ENCODE measurements around the gene CAPN11. TPM values are rescaled to one million over a fixed set of nuclear protein-coding genes. Genes with fewer than 3 reads are reported as not detected.
A peak's percentile ranks its signal among the peaks of the same experiment; 100 is the strongest.
"Not testable (repeated sequence)": the region's sequence is repeated elsewhere in the genome, so short reads cannot be mapped to it uniquely, and the experiment has no call there.

The CAPN11 gene
- total RNA-seq, 2 donors from 2014 or later: 0.39 TPM; not detected in 1

DNA sequence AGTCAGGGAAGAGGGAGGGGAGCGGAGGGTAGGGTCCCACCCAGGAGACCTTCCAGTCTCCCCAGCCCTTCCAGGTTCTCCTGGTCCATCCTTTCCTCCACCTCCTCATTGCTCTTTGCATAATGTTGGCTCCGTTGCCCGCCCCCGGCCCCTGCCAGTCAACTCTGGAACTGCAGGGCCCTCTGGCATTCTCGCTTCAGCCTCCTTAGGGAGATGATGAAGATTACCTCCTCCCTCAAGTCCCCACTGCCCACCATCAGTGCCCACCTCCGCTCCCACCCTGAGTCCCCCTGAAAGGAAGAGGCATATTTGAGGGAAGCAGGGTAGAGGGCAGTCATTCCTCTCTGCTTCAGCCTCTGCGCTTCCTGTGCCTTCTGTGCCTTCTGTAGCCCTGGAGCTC lies 22.7 kb upstream of the CAPN11 start:
- peaks cover 0 to 7% of the 10 kb centered on the region in 2 donors for H3K36me3 Mint-ChIP-seq (ENCODE audit: insufficient read depth in 2 of 2)
- no peak overlapping the region for H3K27ac Mint-ChIP-seq
- peaks cover 15% of the 10 kb centered on the region for H3K4me1 Mint-ChIP-seq (ENCODE audit: low read depth)
- no peak for DNase-seq
- no peaks in the 10 kb centered on the region for H3K27me3 Mint-ChIP-seq (ENCODE audit: low read depth)
- H3K9me3 Mint-ChIP-seq: no peaks in the 10 kb centered on the region
- H3K4me3 Mint-ChIP-seq: no peak overlapping the region
- no peak for ATAC-seq (replicated peaks in 1 of 2)

DNA sequence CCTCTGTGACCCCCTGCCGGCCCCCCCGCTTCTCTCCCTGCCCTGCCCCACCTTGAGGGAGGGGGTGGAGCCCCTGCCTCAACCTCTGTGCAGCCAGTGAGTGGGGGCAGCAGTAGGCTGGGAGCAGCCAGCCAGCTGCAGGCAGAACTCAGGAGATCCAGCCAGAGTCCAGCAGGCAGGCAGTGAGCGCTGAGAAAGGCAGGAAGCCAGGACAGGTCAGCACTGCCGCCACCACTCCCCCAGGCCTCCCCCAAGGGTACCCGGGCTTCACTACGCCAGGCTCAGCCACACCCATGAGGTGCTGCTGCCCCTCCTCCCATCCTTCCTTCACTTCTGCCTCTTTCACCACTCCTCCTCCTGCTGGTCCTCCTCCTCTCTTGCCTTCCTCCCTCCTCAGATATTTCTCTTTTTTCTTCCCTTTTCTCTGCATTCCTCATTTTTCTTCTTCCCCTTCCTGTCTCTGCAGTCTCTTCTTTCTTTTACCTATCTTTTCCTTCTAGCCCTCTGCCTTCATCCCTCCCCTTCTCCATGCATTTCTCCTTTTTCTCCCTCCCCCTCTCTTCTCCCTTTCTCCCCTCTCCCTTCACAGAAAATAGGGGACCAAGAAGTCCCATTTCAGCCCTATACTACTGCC lies 19.8 kb upstream of the CAPN11 start:
- peaks cover 3% of the 10 kb centered on the region for H3K4me1 Mint-ChIP-seq (ENCODE audit: low read depth)
- H3K27ac Mint-ChIP-seq: no peak overlapping the region
- peaks cover 0 to 7% of the 10 kb centered on the region in 2 donors for H3K36me3 Mint-ChIP-seq (ENCODE audit: insufficient read depth in 2 of 2)
- no peaks in the 10 kb centered on the region for H3K9me3 Mint-ChIP-seq
- ATAC-seq (replicated peaks in 1 of 2) (no peak), DNase-seq (no peak)
- no peaks in the 10 kb centered on the region for H3K27me3 Mint-ChIP-seq (ENCODE audit: low read depth)
- no peak overlapping the region for H3K4me3 Mint-ChIP-seq

DNA sequence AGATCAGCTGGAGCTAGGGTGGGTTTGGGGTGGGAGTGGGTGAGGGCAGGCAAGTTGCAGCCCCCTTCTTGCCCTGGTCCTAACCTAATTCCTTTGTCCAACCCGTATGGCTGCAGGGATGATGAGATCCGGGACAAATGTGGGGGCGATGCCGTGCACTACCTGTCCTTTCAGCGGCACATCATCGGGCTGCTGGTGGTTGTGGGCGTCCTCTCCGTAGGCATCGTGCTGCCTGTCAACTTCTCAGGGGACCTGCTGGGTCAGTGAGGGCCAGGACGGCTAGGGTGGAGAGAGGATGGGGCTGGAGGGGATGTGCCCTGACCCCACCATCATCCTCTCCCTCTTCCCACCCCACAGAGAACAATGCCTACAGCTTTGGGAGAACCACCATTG lies 19.3 kb upstream of the CAPN11 start:
- H3K4me1 Mint-ChIP-seq (ENCODE audit: low read depth): no peaks in the 10 kb centered on the region
- no peaks in the 10 kb centered on the region for H3K27me3 Mint-ChIP-seq (ENCODE audit: low read depth)
- ATAC-seq (replicated peaks in 1 of 2) (no peak), DNase-seq (no peak)
- peaks cover 0 to 7% of the 10 kb centered on the region in 2 donors for H3K36me3 Mint-ChIP-seq (ENCODE audit: insufficient read depth in 2 of 2)
- H3K4me3 Mint-ChIP-seq: no peak overlapping the region
- no peaks in the 10 kb centered on the region for H3K9me3 Mint-ChIP-seq
- no peak overlapping the region for H3K27ac Mint-ChIP-seq

DNA sequence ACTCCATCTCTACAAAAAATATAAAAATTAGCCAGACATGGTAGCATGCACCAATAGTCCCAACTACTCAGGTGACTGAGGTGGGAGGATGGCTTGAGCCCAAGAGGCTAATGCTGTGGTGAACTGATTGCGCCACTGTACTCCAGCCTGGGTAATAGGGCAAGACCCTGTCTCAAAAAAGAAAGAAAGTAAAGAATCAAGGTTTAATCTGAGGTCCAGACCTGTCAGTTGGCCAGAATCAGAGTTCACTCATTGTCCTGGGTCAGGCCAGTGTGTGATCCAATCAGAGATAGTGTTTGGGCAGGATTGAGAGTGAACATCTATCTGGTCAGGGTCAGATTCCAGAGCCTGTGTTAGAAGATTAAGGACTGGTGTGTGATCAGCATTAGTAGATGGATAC lies 15.8 kb upstream of the CAPN11 start:
- Mint-ChIP-seq H3K9me3 (no peaks in the 10 kb centered on the region), H3K4me1 (ENCODE audit: low read depth) (no peaks in the 10 kb centered on the region), H3K4me3 (no peak overlapping the region), H3K27me3 (ENCODE audit: low read depth) (no peaks in the 10 kb centered on the region), H3K27ac (no peak overlapping the region), H3K36me3 (ENCODE audit: insufficient read depth in 2 of 2) (peaks cover 0 to 4% of the 10 kb centered on the region in 2 donors)
- ATAC-seq (replicated peaks in 1 of 2) (no peak), DNase-seq (no peak)

DNA sequence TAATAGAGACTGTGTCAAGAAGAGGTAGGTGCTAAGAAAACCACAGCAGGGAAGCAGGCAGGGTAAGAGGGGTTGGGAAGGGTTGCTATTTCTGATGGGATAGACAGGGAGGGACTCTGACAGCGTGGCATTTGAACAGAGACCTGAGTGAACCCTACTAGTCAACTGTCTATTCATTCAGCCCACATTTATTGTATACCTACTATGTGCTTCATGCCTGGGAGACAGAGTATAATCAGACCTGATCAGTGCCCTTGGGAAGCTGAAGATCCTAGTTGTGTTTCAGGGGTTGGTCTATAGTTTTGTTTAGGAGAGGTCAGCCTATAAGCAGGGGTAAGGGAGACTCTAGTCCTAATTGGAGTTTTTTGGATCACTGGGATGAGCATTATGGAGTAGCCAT lies 14.9 kb upstream of the CAPN11 start:
- H3K36me3 Mint-ChIP-seq (ENCODE audit: insufficient read depth in 2 of 2): peaks cover 0 to 4% of the 10 kb centered on the region in 2 donors
- DNase-seq (no peak), ATAC-seq (replicated peaks in 1 of 2) (no peak)
- H3K9me3 Mint-ChIP-seq: no peaks in the 10 kb centered on the region
- H3K4me3 Mint-ChIP-seq: no peak overlapping the region
- no peaks in the 10 kb centered on the region for H3K27me3 Mint-ChIP-seq (ENCODE audit: low read depth)
- H3K4me1 Mint-ChIP-seq (ENCODE audit: low read depth): no peaks in the 10 kb centered on the region
- H3K27ac Mint-ChIP-seq: no peak overlapping the region

DNA sequence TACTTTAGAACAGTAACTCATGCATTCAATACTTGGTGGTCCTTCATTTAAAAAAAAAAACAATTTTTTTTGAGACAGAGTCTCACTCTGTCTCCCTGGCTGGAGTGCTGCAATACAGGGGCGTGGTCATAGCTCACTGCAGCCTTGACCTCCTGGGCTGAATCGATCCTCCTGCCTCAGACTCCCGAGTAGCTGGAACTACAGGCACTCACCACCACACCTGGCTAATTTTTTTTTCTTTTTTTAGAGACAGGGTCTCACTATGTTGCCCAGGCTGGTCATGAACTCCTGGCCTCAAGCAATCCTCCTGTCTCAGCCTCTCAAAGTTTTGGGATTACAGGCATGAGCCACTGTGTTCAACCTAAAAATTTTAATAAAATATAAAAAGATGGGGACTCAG lies 14.1 kb upstream of the CAPN11 start:
- not testable (repeated sequence) for H3K4me3 Mint-ChIP-seq; H3K27me3 Mint-ChIP-seq (ENCODE audit: low read depth); ATAC-seq (replicated peaks in 1 of 2); H3K4me1 Mint-ChIP-seq (ENCODE audit: low read depth); DNase-seq; H3K9me3 Mint-ChIP-seq; H3K36me3 Mint-ChIP-seq (ENCODE audit: insufficient read depth in 2 of 2); H3K27ac Mint-ChIP-seq

DNA sequence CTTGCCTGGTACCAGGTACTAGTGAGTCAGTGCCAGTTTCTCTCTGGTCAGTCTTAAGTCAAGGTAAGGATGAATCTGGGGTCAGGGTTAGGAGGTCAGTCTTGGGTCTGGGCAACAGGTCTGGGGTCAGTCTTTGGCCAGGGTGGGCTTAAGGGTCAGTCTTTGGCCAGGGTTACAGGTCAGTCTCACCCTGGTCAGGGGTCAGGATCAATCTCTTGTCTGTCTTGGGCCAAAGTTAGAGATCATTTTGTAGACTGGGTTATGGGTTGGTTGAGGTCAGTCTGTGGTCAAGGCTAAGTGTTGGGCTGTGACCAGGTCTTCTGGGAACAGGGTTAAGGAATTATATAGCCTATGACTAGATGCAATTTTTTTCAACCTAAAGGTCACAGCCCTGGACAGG lies 12.8 kb upstream of the CAPN11 start:
- DNase-seq: no peak
- Mint-ChIP-seq H3K4me1 (ENCODE audit: low read depth) (peaks cover 5% of the 10 kb centered on the region), H3K4me3 (no peak overlapping the region), H3K36me3 (ENCODE audit: insufficient read depth in 2 of 2) (peaks cover 0 to 2% of the 10 kb centered on the region in 2 donors), H3K27ac (no peak overlapping the region), H3K27me3 (ENCODE audit: low read depth) (no peaks in the 10 kb centered on the region), H3K9me3 (no peaks in the 10 kb centered on the region)
- no peak for ATAC-seq (replicated peaks in 1 of 2)

DNA sequence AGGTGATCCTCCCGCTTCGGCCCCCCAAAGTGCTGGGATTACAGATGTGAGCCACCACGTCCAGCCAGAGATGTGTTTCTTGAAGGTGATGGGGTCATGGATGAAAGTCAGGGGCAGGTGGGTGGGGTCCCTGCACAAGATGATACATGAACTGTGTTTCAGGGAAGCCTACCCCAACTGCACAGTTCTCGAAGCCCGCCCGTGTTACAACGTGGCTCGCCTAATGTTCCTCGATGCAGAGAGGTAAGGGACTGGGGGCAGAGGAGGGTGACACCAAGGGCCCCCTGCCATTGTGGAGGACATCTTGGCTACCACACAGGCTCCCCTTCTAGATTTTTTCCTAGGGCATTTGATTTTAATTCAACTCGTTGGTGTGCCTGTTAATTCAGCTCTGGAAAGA lies 11.9 kb upstream of the CAPN11 start:
- Mint-ChIP-seq H3K9me3 (no peaks in the 10 kb centered on the region), H3K27ac (no peak overlapping the region), H3K4me3 (no peak overlapping the region), H3K36me3 (ENCODE audit: insufficient read depth in 2 of 2) (peaks cover 0 to 2% of the 10 kb centered on the region in 2 donors), H3K4me1 (ENCODE audit: low read depth) (peaks cover 11% of the 10 kb centered on the region), H3K27me3 (ENCODE audit: low read depth) (no peaks in the 10 kb centered on the region)
- no peak for DNase-seq
- no peak for ATAC-seq (replicated peaks in 1 of 2)

DNA sequence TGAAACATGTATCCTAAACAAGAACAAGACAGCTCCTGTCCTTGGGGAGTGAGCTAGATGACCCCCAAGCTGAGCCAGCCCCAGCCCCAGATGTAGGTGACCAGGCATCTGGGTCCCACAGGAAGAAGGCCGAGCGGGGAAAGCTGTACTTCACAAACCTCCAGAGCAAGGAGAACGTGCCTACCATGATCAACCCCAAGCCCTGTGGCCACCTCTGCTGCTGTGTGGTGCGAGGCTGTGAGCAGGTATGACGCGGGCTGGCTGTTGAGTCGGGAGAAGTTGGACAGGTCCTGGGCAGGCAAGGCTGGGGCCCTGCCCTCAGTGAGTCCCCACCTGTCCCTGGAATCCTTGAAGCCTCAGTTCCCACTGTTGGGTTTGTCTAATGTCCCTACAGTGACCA lies 11.4 kb upstream of the CAPN11 start:
- Mint-ChIP-seq H3K36me3 (ENCODE audit: insufficient read depth in 2 of 2) (peaks cover 0 to 2% of the 10 kb centered on the region in 2 donors), H3K4me1 (ENCODE audit: low read depth) (peaks cover 12% of the 10 kb centered on the region), H3K4me3 (no peak overlapping the region), H3K27ac (no peak overlapping the region), H3K9me3 (no peaks in the 10 kb centered on the region), H3K27me3 (ENCODE audit: low read depth) (no peaks in the 10 kb centered on the region)
- DNase-seq (no peak), ATAC-seq (replicated peaks in 1 of 2) (no peak)

DNA sequence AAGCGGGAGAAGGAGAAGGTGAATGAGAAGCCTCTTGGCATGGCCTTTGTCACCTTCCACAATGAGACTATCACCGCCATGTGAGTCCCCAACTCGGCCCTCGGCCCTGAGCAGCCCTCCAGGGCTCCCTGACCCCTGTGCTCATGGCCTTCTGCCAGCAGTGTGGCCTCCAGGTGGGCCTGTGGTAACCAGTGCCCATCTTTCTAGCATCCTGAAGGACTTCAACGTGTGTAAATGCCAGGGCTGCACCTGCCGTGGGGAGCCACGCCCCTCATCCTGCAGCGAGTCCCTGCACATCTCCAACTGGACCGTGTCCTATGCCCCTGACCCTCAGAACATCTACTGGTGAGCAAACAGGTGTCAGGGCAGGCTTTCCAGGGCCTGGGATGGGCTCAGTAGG lies 10.3 kb upstream of the CAPN11 start:
- Mint-ChIP-seq H3K27ac (no peak overlapping the region), H3K4me3 (no peak overlapping the region), H3K27me3 (ENCODE audit: low read depth) (no peaks in the 10 kb centered on the region), H3K9me3 (no peaks in the 10 kb centered on the region), H3K4me1 (ENCODE audit: low read depth) (peaks cover 12% of the 10 kb centered on the region), H3K36me3 (ENCODE audit: insufficient read depth in 2 of 2) (peaks cover 0 to 2% of the 10 kb centered on the region in 2 donors)
- ATAC-seq (replicated peaks in 1 of 2) (no peak), DNase-seq (no peak)

DNA sequence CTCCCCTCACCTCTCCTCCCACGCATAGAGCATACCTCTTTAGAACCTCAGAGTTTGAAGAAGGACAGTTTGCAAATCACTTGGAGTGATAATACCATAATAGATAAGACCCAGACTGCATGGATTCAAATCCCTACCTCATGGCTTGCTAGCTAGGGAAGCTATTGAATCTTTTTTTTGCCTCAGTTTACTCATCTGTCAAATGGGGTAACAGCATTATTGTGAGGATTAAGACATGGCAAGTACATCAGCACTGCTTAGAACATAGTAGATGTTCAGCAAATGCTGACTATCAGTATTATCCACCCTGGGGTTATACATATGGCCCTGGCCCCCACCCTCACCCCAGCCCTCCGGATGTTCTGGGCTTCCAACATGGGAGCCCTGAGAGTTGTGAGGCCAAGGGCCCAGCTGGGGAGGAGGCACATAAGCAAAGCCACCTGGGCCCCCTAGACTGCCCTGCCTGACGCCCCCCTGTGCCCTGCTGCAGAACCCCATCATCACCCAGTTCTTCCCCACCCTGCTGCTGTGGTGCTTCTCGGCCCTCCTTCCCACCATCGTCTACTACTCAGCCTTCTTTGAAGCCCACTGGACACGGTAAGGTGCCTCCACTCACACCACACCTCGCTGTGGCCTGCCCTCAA lies 9.1 kb upstream of the CAPN11 start:
- Mint-ChIP-seq H3K36me3 (ENCODE audit: insufficient read depth in 2 of 2) (peaks cover 0 to 2% of the 10 kb centered on the region in 2 donors), H3K4me3 (no peak overlapping the region), H3K27ac (no peak overlapping the region), H3K27me3 (ENCODE audit: low read depth) (no peaks in the 10 kb centered on the region), H3K9me3 (no peaks in the 10 kb centered on the region), H3K4me1 (ENCODE audit: low read depth) (peaks cover 12% of the 10 kb centered on the region)
- no peak for ATAC-seq (replicated peaks in 1 of 2)
- DNase-seq: no peak

DNA sequence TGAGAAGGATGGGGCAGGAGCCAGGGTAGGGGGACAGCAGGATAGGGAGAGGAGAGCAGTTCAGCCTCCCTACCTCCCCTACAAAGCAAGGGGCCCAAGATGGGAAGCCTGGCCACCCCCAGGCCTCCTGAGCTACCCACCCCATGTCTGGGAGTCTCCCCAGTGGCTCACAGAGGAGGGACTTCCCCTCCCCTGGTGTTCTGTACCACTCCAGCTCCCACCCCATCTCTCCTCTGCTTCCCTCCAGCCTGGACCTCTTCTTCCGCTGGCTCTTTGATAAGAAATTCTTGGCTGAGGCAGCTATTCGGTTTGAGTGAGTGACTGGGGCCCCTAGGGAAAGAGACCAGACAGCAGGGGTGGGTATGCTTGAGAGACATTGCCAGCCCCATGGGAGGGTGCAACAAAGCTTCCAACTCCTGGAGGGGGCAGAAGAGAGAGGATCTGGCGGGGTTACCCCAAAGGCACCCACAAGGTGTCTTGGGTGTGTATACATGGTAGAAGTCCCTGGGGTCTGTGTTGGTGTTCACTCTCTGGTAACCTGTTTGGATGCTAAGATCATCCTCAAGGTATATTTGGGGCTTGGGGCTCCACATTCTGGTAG lies 8.2 kb upstream of the CAPN11 start:
- H3K27ac Mint-ChIP-seq: no peak overlapping the region

DNA sequence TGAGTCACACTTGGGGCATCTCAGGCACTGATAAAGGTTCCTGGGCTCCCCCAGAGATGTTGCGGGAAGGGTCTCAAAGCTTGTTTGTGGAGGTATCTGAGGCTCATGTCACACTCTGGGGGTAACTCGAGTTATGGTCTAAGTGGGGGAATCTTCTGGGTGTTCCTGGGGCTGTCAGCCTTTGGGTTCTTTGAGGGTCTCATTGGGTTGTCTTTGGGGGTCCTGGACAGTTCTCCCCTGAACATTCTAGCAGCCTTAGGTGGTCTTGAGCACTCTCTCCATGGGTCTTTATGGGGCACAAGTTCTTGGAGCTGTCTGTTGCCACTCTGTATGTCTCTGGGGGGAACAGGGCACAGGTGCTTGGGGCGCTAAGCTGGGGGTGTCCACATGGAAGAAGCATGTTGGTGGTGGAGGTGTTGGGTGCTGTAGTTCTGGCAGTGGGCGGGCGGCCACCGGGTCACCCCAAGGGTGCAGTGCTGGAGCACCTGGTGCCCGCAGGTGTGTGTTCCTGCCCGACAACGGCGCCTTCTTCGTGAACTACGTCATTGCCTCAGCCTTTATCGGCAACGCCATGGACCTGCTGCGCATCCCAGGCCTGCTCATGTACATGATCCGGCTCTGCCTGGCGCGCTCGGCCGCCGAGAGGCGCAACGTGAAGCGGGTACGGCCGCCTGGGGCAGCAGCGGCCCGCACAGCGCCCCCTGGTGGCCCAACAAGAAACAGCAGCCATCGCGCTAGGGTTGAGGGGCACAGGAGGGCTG lies 7.1 kb upstream of the CAPN11 start:
- DNase-seq: peak; percentile 84 to 88
- no peak overlapping the region for H3K27ac Mint-ChIP-seq
- ATAC-seq (replicated peaks in 1 of 2): peak; percentile 88 to 92
- peaks cover 0 to 2% of the 10 kb centered on the region in 2 donors for H3K36me3 Mint-ChIP-seq (ENCODE audit: insufficient read depth in 2 of 2)
- no peaks in the 10 kb centered on the region for H3K27me3 Mint-ChIP-seq (ENCODE audit: low read depth)
- no peaks in the 10 kb centered on the region for H3K9me3 Mint-ChIP-seq
- H3K4me3 Mint-ChIP-seq: no peak overlapping the region
- peaks cover 12% of the 10 kb centered on the region for H3K4me1 Mint-ChIP-seq (ENCODE audit: low read depth)

More for the DNA sequence above, 8.2 kb upstream of the CAPN11 start:
- ATAC-seq (replicated peaks in 1 of 2) (no peak), DNase-seq (no peak)
- H3K4me1 Mint-ChIP-seq (ENCODE audit: low read depth): peaks cover 12% of the 10 kb centered on the region
- H3K9me3 Mint-ChIP-seq: no peaks in the 10 kb centered on the region
- no peak overlapping the region for H3K4me3 Mint-ChIP-seq
- H3K27me3 Mint-ChIP-seq (ENCODE audit: low read depth): no peaks in the 10 kb centered on the region
- H3K36me3 Mint-ChIP-seq (ENCODE audit: insufficient read depth in 2 of 2): peaks cover 0 to 2% of the 10 kb centered on the region in 2 donors
